HK-2 (cell line): ENCODE data around the gene KANK3.
A peak's percentile ranks its signal among the peaks of the same experiment; 100 is the strongest.
"Not testable (repeated sequence)": the region's sequence is repeated elsewhere in the genome, so short reads cannot be mapped to it uniquely, and the experiment has no call there.

ENCODE experiments used
- DNase-seq: peaks from one replicate; pipeline ENCODE4 v3.0.0-alpha.2; 2018; ENCODE audit not compliant: unreplicated experiment

Gene KANK3

DNA sequence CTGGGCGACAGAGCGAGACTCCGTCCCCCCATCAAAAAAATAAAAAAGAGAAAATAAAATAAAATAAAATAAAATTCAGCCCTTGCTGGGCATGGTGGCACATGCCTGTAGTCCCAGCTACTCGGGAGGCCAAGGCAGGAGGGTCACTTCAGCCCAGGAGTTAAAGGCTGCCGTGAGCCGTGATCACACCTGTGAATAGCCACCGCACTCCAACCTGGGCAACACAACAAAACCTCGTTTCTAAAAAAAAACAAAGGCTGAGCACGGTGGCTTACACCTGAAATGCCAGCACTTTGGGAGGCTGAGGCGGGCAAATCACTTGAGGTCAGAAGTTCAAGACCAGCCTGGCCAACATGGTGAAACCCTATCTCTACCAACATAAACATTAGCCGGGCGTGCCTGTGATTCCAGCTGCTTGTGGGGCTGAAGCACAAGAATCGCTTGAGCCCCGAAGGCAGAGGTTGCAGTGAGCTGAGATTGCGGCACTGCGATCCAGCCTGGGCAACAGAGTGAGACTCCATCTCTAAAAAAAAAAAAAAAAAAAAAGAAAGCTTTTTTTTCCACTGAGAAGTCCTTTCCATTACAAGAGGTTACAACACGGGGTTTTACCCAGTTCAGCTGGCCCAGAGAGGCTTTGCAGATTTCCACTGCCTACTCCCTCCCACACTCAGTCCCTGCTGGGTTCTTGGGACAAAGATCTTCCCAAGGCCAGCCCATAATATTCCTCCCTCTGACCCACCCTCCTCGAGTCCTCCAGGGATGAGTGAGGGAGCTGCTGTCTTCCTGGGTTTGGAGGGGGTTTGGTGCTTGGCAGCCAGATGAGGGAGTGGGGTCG lies 27.3 kb upstream of the KANK3 start:
- no peak for DNase-seq

DNA sequence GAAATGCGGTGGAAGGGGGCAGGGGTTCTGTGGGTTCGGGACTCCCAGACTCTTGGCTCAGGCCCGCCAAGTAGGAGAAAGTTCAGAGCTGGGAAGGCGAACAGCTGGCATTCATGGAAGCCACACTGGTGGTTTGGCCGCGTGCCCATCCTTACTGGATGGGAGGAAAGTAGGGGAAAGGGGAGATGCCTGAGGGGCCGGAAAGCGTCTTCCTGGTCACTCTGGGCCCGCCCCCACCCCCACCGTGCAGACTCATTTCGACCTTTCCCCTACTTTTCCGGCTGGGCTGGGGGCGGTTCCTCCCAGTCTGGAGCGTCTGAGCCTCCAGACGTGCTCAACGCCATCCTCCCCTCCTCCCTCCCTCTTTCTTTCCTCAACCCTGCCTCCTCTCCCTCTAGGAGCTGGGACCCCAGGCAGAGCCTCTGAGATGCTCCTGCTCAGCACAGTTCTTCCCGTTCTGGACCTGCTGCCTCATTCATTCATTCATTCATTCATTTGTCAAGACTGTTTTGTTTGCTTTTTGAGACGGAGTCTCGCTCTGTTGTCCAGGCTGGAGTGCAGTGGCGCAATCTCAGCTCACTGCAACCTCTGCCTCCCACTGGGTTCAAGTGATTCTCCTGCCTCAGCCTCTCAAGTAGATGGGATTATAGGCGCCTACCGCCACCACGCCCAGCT lies 24.4 kb upstream of the KANK3 start:
- peak; percentile 97 for DNase-seq

DNA sequence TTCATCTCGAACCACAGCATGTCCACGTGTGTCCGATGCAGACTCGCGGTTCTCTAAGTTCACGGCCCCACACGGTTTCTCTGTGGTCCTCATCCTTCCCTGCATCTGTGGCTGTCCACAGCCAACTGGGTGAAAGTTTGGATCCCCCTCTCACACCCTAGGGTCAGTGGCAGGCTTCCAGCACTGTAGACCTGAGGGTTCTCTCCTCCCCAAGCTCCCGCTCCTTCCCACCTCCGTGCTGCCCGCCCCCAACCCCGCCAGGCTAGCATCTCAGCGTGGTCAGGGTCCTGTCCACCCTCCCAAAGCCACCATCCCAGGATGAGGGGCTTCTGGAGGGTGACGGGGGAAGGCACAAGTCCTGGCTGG lies 23.9 kb upstream of the KANK3 start:
- DNase-seq: no peak

DNA sequence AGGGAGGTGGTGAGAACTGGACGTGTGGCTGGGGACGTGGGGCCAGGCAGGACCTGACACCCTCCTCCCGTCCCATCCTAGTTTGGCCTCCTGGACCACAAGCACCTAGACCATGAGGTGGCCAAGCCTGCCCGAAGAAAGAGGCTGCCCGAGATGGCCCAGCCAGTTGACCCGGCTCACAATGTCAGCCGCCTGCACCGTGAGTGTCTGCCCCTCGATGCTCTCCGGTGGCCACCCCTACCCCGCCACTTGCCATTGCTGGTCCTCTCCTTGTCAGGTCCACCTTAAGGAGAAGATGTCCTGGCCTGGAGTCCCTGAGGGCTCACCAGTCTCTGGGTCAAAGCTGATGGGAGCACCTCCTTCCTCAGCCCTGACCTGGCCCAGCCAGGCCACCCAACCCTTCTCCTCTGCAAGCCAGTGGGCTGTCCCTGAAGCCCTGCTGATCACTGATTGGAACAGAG lies 23.1 kb upstream of the KANK3 start:
- DNase-seq: no peak

DNA sequence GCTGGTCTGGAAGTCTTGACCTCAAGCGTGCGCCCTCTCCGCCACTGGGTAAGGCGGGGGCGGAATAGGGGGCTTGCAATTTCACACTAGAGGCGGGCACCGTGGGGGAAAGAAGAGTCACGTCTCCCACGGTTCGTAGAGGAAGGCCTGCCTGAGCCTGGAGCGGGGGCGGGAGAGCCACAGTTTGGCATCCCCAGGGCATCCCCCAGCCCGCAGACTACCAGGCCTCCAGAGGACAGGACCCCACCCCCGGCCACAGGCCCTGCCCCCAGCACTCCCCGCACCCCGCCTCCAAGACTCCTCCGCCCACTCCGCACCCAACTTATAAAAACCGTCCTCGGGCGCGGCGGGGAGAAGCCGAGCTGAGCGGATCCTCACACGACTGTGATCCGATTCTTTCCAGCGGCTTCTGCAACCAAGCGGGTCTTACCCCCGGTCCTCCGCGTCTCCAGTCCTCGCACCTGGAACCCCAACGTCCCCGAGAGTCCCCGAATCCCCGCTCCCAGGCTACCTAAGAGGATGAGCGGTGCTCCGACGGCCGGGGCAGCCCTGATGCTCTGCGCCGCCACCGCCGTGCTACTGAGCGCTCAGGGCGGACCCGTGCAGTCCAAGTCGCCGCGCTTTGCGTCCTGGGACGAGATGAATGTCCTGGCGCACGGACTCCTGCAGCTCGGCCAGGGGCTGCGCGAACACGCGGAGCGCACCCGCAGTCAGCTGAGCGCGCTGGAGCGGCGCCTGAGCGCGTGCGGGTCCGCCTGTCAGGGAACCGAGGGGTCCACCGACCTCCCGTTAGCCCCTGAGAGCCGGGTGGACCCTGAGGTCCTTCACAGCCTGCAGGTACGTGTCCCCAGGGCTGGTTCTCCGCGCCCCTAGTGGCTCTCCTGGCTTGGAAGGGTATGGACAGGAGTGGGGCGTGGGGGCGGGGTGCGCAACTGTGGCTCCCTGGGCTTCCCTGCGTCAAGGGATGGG lies 21.0 kb upstream of the KANK3 start, which contains the start of gene ANGPTL4:
TSS of gene ANGPTL4 (plus strand) at position 353 of the 969 bp plus-strand sequence. CDS start at position 520, 167 bp downstream.
- DNase-seq: peak; percentile 84

DNA sequence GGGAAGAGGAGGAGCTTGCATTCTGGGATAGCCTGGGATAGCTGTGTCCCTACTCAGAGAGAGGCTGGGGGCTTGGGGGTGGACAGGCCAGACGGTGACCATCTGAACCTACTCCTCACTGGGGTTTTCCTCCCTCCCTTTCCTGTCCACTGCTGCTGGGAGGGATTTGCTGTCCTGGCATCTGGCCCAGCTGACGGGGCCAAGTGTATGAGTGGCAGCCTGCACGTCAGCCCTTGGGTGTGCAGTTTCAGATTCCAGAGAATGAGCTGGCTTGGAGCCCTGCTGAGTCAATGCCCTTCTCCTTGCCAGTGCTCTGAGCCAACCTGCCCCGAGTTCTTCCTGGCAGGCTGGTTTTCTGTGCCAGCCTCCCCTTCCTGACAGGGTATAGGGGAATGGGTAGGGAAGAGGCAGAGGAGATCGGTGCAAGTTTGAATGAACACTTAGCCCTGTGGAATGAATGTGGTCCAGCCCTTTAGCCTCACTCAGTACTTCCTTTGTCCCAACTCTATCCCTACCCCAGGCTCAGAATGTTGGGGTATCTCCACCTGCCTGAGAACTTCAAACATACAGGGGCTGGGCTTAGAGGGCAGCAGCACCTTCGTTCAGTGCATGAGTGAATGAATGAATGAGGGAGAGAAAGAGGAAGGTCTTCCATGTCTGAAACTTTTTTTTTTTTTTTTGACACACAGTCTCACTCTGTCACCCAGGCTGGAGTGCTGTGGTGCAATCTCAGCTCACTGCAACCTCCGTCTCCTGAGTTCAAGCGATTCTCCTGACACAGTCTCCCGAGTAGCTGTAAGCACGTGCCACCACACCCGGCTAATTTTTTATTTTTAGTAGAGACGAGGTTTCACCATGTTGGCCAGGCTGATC lies 19.1 kb upstream of the KANK3 start:
- peak; percentile 95 for DNase-seq

DNA sequence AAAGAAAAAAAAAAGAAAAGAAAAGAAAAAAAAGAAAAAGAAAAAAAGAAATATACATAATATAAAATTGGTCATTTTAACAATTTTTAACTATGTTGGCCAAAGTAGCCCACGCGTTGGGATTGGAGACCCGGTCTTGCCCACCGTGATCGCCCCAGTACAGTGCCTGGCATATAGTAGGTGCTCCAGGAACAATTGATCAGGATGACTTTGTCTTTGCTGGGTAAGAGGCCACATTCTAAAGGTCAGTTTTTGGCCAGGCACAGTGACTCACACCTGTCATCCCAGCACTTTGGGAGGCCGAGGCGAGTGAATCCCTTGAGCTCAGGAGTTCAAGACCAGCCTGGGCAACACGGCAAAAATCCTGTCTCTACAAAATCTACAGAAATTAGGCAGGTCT lies 17.1 kb upstream of the KANK3 start:
- no peak for DNase-seq

DNA sequence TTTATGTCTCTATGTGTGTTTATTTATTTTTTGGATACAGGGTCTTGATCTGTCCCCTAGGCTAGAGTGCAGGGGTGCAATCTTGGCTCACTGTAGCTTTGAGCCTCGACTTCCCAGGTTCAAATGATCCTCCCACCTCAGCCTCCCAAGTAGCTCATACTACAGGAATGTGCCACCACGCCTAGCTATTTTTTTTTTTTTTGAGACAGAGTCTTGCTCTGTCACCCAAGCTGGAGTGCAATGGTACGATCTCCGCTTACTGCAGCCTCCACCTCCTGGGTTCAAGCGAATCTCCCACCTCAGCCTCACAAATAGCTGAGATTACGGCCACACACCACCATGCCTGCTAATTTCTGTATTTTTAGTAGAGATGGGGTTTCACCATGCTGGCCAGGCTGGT lies 15.9 kb upstream of the KANK3 start:
- no peak for DNase-seq

DNA sequence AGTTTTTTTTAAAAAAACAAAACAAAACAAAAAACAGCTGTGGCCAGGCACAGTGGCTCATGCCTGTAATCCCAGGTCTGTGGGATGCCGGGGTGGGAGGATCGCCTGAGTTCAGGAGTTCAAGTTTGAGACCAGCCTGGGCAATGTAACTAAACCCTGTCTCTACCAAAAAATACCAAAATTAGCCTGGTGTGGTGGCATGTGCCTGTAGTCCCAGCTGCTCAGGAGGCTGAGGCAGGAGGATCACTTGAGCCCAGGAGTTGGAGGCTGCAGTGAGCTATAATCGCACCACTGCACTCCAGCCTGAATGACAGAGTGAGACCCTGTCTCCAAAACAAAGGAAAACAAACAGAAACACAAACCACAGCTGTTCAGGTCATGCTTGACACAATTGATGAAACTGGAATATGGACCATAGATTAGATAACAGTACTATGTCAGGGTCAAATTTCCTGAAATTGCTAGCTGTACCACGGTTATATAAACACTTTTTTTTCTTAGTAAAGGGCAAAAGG lies 14.0 kb upstream of the KANK3 start:
- DNase-seq: no peak

DNA sequence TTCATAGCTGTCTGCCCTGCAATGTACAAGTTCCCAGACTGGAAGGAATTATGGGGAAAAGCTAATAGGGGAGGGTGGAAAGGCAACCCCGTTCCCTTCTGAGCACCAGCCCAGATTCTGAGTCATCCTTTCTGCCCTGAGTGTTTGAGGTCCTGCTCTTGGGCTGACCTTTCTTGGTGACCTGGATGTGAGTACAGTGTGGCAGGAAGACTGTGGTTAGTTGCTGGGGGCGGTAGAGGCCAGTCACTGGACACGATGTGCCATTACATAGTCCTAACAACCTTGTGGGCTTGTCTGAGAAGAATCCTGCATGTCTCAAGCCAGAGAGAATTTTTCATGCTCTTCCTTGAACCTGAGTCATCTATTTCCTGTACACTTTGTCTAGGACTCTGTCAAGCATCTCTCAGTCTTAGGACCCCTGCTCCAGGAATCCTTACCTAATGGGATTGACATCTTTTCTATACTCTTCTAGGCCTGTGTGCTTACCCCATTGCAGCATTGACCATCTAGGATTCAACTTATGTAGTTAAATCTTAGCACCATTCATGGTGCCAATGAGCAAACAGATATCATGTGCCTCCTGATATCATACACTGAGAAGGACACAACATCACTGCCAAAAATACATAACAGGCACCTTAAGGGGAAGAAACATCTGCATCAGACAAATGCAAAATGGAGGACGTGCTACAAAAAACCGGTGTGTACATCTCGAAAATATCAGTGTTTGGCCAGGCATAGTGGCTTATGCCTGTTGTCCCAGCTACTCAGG lies 12.8 kb upstream of the KANK3 start:
- DNase-seq: peak; percentile 91

DNA sequence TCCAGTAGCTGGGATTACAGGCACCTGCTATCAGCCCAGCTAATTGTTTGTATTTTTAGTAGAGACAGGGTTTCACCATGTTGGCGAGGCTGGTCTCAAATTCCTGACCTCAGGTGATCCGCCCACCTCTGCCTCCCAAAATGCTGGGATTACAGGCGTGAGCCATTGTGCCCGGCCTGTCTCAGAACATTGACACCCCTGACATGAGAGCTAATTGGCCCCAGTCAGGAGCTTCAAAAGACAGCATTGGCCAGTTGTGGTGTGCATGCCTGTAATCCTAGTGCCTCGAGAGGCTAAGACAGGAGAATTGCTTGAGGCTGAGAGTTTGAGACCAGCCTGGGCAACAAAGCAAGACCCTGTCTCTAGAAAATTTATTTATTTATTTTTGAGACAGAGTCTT lies 9.8 kb upstream of the KANK3 start:
- DNase-seq: not testable (repeated sequence)

DNA sequence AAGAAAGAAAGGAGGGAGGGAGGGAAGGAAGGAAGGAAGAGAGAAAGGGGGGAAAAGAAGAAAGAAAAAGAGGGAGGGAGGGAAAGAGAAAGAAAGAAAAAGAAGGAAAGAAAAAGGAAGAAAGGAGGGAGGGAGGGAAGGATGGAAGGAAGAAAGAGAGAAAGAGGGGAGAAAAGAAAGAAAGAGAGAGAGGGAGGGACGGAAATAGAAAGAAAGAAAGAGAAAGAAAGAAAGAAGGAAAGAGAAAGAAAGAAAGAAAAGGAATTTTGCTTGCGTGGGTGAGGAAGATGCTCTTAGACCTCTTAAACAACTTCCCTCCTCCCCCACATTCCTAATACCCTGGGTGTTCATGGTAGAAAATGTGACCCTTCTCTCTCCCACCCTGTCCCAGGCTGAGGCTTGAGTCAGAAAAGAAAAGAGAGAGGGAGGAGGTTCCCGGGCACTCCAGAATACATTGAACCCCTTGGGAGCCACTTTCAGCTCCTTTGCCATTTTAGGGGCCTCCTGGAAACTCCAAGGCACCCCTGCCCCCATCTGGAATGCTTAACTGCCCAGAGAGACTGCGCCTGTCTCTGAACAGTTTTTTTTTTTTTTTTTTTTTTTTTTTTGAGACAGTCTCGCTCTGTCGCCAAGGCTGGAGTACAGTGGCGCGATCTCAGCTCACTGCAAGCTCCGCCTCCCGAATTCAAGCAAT lies 9.2 kb upstream of the KANK3 start:
- DNase-seq: no peak

DNA sequence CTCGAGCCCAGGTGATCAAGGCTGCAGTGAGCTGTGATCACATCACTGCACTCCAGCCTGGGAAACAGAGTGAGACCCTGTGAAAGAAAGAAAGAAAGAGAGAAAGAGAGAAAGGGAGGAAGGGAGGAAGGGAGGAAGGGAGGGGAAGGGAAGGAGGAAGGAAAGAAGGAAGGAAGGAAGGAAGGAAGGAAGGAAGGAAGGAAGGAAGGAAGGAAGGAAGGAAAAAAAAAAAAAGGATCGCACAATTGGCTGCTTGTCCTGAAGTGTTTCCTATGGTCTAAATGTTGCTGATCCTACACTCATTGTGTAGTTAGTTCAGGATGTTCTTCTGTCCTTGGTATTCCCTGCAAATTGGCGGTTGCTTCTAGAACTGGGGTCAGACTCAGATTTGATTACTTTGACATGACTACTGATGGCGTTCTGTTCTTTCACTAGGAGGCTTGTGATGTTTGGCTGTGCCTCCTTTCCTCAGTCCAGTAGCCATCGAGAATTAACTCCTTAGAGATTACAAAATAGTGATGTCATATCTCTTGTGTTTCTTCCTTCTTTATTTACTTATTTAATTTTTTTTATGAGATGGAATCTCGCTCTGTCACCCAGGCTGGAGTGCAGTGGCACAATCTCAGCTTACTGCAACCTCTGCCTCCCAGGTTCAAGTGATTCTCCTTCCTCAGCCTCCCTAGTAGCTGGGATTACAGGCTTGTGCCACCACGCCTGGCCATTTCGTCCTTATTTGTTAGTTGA lies 6.7 kb upstream of the KANK3 start:
- DNase-seq: not testable (repeated sequence)

DNA sequence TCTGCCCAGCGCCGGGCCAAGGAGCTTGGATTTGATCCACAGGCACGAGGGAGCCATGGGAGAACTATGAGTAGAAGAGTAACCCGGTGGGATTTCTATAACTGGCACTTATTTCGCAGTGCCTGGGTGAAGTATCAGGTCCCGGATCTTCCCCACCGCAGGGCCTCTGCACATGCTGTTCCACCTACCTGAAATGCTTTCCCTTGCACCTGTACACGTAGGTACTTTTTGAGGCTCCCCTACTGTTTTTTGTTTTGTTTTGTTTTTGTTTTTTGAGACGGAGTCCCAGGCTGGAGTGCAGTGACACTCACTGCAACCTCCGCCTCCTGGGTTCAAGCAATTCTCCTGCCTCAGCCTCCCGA lies 402 bp upstream of the KANK3 start:
- no peak for DNase-seq

DNA sequence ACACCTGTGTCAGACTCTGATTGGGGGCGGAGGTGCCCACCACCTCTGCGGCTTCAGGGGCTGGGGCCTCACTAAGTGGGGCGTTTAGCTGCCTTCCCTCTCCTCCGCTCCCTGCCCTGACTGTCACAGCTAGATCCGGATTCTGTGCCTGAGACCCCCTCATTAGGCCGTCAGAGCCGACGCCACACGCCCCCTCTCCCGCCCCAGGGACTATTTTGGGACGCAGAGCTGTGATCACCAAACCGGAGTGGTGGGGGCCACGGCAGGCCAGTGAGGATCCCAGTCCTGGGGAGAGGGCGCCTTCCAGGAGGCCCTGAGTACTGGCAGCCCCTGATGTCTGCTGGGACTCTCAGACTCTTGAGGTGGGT lies 762 bp downstream of the KANK3 start:
- no peak for DNase-seq

DNA sequence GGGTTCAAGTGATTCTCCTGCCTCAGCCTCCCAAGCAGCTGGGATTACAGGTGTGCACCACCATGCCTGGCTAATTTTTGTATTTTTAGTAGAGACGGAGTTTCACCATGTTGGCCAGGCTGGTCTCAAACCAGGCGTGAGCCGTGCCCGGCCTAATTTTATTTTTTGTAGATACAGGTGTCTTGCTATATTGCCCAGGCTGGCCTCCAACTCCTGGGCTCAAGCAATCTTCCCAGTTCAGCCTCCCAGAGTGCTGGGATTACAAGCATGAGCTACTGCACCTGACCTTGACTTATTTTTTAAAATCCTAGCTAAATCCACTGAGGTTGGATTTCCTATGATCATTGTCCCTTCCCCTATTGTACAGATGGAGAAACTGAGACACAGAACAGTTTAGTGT lies 1.6 kb downstream of the KANK3 start:
- DNase-seq: not testable (repeated sequence)

DNA sequence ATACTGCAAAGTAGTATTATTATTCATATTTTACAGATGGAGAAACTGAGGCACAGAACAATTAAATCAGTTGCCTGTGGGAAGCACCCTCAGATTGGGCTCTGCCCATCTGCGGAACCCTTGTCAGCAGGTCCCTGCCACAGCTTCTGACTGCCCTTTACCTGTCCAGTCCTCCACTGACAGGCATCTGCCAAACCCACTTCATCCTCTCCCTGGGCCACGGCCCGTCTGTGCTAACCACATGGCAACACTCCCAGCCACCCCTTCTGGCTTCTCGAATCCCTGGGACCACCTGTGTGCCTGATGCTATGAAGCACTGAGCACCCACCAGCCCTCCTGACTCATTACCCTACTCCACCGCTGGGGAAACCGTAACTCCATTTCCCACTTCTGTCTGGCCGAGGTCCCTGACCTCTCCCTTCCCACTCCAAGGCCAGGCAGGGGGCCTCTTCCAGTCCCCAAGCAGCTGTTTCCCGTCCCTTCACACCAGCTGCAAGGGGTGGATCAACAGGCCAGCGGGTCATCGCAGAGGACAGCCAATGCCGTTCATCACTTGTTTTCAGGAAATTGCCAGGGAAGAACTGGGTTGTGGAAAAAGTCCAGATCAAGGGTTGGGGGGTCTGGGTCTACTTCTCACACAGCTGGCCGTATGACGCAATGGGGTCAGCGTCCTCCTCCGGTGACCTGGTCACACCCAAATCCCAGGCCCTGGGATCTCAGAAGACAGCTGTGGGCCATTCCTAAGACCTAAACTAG lies 2.5 kb downstream of the KANK3 start:
- DNase-seq: no peak

DNA sequence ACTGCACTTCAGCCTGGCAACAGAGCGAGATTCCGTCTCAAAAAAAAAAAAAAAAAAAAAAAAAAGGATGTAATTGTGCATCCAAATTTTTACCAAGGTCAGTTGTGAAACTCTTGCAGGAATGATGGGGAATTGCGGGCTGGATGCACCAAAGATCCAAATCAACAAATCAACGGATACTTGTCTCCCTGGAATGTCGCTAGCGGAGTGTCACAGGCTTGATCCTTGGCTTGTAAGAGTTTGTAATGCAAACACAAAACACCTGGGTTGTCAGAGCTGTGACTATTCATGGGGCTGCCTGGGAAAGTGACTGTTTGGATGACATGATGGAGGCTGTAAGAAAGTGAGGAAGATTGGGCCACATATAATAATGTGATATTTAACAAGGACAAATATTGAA lies 4.2 kb downstream of the KANK3 start:
- no peak for DNase-seq
